Stimulated activated CD4-positive, alpha-beta T cell treated with anti-CD3 and anti-CD28 coated beads, Interleukin-1b, Interleukin-23, amount 100 ng/mL, for 24 hours (primary cell): ENCODE measurements around the gene SLPI.

Experiments
- DNase-seq, 4 experiments: peaks; one replicate each; pipeline ENCODE4 v3.0.0-alpha.2; 2020; ENCODE audit warnings: low read depth in 4 of 4, low spot score in 1 of 4

SLPI gene

GRCh38 chr20:45218636-45219035 is 35.7 kb downstream of the SLPI start:
- DNase-seq: no peak

GRCh38 chr20:45218124-45218523 is 36.2 kb downstream of the SLPI start:
- DNase-seq: no peak

DNA sequence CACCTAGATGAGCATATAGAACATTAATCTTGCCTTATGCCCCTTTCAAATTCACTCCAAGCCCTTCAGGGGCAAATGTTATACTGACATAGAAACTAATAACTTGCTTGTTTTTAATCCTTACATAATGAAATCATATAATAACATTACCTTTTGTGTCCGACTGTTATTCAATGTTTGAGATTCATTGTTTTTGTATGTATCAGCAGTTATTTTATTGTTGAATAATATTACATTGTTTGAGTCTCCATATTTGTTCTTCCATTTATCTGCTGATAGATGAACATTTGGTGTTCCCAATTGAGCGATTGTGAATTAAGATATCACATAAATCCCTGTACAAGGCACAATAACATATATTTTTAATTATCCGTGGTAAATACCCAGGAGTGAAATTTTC is 41.5 kb downstream of the SLPI start:
- no peak for DNase-seq

- no peak for DNase-seq
These were observed 42.5 kb downstream of the SLPI start for GRCh38 chr20:45211569-45212474.

DNA sequence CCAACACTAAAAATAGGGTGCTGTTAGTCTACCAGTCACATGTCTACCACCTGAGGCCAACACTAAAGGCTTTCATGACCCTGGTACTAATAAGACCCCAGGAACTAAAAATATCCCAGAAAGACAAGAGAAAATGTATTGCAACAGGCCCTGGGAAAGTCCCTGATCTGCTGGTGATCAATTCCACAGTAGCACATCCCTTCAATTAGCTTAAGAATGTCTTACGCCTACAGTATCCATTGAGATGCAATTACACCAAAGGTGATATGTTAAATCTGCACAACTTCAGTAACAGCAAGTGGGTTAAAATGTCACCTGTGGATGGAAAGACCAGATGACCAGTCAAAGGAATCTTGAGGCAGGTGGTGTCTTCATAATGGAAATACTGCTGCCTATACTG is 44.4 kb downstream of the SLPI start:
- DNase-seq: no peak

GRCh38 chr20:45206725-45207124 is 47.6 kb downstream of the SLPI start, which contains the start of gene SEMG1:
SEMG1 (plus strand) TSS chr20:45207033; CDS start chr20:45207054, 21 bp downstream.
- no peak for DNase-seq
